WTC11 (cell line): ENCODE measurements around the gene MAN2B1. TPM values are rescaled to one million over a fixed set of nuclear protein-coding genes. Genes with fewer than 3 reads are reported as not detected.

Experiments
- ATAC-seq: fragments of 200-7000 bp; cut with Tn5 transposase; 2 replicates; pipeline ENCODE4 v1.10.0; 2021; ENCODE audit warnings: mild to moderate bottlenecking, moderate library complexity
- CTCF ChIA-PET: fragments of 300-600 bp; sonication (Branson Sonifier 250); formaldehyde crosslinking; loops from one replicate; lab custom pipeline; 2021; ENCODE audit warnings: antibody characterized with exemption; lab: Charles Lee
- POLR2A ChIA-PET: fragments of 350-600 bp; sonication (Branson Sonifier 250); formaldehyde crosslinking; loops from one replicate; lab custom pipeline; 2021; ENCODE audit warnings: antibody characterized with exemption; lab: Charles Lee
- DNase-seq: peaks from one replicate; pipeline ENCODE4 v3.0.0; 2021; ENCODE audit warnings: low spot score
- H3K27ac Mint-ChIP-seq: 2 replicates; pipeline ENCODE4 v1.8.0; 2021; ENCODE audit warnings: mixed read lengths
- H3K27me3 Mint-ChIP-seq: 2 replicates; pipeline ENCODE4 v1.8.0; 2021; ENCODE audit warnings: low read depth, mild to moderate bottlenecking, moderate library complexity, mixed read lengths
- H3K36me3 Mint-ChIP-seq: 2 replicates; pipeline ENCODE4 v1.8.0; 2021; ENCODE audit warnings: mixed read lengths
- H3K4me1 Mint-ChIP-seq: 2 replicates; pipeline ENCODE4 v1.8.0; 2022; ENCODE audit warnings: mixed read lengths
- H3K4me3 Mint-ChIP-seq: 2 replicates; pipeline ENCODE4 v1.8.0; 2021; ENCODE audit warnings: mild to moderate bottlenecking, moderate library complexity, mixed read lengths
- H3K9me3 Mint-ChIP-seq: 2 replicates; pipeline ENCODE4 v1.8.0; 2021; ENCODE audit warnings: mixed read lengths
- JUN ChIP-seq: sonication (generic); formaldehyde crosslinking; IDR thresholded peaks from 2 replicates; pipeline ENCODE4 v1.8.0; 2023; ENCODE audit warnings: mild to moderate bottlenecking, missing genetic modification reagents
- NFATC4 ChIP-seq: fragments of 250-450 bp; sonication (Bioruptor Pico); IDR thresholded peaks from 2 replicates; pipeline ENCODE4 v1.9.0; 2021; ENCODE audit warnings: mild to moderate bottlenecking
- NFE2L1 ChIP-seq: sonication (generic); formaldehyde crosslinking; IDR thresholded peaks from 2 replicates; pipeline ENCODE4 v1.8.1; 2023; ENCODE audit warnings: missing genetic modification reagents
- NR3C1 ChIP-seq: sonication (generic); formaldehyde crosslinking; conservative IDR thresholded peaks from 2 replicates; pipeline ENCODE4 v1.8.1; 2023; ENCODE audit warnings: low read depth, mild to moderate bottlenecking, missing genetic modification reagents
- TEAD1 ChIP-seq: sonication (generic); formaldehyde crosslinking; IDR thresholded peaks from 2 replicates; pipeline ENCODE4 v1.8.0; 2022; ENCODE audit warnings: mild to moderate bottlenecking, missing genetic modification reagents
- ZBTB21 ChIP-seq: sonication (generic); formaldehyde crosslinking; IDR thresholded peaks from 2 replicates; pipeline ENCODE4 v1.8.1; 2023; ENCODE audit warnings: mild to moderate bottlenecking, missing genetic modification reagents, borderline replicate concordance
- total RNA-seq: library from RNA; stranded (reverse); gene quantifications from 3 replicates; pipeline ENCODE4 v1.2.3, GENCODE V29; 2021
- TF ChIP-seq, protein P1 (sequence below): fragments of 250-450 bp; sonication (Bioruptor Pico); IDR thresholded peaks from 2 replicates; pipeline ENCODE4 v2.1.2; 2022; ENCODE audit warnings: mild to moderate bottlenecking, moderate library complexity
- TF ChIP-seq, protein P2 (sequence below): sonication (generic); formaldehyde crosslinking; IDR thresholded peaks from 2 replicates; pipeline ENCODE4 v1.8.0; 2023; ENCODE audit warnings: mild to moderate bottlenecking, missing genetic modification reagents
- TF ChIP-seq, protein P3 (sequence below): sonication (generic); formaldehyde crosslinking; IDR thresholded peaks from 2 replicates; pipeline ENCODE4 v1.8.0; 2023; ENCODE audit warnings: missing genetic modification reagents, mild to moderate bottlenecking, borderline replicate concordance
- TF ChIP-seq, protein P4 (sequence below): sonication (generic); formaldehyde crosslinking; IDR thresholded peaks from 2 replicates; pipeline ENCODE4 v1.8.0; 2022; ENCODE audit warnings: missing genetic modification reagents

The MAN2B1 gene
- total RNA-seq, 1 experiment from 2014 or later, result 73.4 TPM

DNA sequence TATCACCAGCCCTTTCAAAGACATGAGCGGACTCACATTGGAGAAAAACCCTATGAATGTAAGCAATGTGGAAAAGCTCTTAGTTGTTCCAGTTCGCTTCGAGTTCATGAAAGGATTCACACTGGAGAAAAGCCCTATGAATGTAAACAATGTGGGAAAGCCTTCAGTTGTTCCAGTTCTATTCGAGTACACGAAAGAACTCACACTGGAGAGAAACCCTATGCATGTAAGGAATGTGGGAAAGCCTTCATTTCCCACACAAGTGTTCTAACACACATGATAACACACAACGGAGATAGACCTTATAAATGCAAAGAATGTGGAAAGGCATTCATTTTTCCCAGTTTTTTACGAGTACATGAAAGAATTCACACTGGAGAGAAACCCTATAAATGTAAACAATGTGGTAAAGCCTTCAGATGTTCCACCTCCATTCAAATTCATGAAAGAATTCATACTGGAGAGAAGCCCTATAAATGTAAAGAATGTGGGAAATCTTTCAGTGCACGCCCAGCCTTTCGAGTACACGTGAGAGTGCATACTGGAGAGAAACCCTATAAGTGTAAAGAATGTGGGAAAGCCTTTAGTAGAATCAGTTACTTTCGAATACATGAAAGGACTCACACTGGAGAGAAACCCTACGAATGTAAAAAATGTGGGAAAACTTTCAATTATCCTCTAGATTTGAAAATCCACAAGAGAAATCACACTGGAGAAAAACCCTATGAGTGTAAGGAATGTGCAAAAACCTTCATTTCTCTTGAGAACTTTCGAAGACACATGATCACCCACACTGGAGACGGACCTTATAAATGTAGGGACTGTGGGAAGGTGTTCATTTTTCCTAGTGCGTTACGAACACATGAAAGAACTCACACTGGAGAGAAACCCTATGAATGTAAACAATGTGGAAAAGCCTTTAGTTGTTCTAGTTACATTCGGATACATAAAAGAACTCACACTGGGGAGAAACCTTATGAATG is 38.2 kb downstream of the MAN2B1 start (continued):
- TF ChIP-seq, protein P1, sequence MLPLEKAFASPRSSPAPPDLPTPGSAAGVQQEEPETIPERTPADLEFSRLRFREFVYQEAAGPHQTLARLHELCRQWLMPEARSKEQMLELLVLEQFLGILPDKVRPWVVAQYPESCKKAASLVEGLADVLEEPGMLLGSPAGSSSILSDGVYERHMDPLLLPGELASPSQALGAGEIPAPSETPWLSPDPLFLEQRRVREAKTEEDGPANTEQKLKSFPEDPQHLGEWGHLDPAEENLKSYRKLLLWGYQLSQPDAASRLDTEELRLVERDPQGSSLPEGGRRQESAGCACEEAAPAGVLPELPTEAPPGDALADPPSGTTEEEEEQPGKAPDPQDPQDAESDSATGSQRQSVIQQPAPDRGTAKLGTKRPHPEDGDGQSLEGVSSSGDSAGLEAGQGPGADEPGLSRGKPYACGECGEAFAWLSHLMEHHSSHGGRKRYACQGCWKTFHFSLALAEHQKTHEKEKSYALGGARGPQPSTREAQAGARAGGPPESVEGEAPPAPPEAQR (CRISPR knock-in tag), result no peak
- TF ChIP-seq, protein P2, sequence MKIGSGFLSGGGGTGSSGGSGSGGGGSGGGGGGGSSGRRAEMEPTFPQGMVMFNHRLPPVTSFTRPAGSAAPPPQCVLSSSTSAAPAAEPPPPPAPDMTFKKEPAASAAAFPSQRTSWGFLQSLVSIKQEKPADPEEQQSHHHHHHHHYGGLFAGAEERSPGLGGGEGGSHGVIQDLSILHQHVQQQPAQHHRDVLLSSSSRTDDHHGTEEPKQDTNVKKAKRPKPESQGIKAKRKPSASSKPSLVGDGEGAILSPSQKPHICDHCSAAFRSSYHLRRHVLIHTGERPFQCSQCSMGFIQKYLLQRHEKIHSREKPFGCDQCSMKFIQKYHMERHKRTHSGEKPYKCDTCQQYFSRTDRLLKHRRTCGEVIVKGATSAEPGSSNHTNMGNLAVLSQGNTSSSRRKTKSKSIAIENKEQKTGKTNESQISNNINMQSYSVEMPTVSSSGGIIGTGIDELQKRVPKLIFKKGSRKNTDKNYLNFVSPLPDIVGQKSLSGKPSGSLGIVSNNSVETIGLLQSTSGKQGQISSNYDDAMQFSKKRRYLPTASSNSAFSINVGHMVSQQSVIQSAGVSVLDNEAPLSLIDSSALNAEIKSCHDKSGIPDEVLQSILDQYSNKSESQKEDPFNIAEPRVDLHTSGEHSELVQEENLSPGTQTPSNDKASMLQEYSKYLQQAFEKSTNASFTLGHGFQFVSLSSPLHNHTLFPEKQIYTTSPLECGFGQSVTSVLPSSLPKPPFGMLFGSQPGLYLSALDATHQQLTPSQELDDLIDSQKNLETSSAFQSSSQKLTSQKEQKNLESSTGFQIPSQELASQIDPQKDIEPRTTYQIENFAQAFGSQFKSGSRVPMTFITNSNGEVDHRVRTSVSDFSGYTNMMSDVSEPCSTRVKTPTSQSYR (CRISPR knock-in tag), result no peak

DNA sequence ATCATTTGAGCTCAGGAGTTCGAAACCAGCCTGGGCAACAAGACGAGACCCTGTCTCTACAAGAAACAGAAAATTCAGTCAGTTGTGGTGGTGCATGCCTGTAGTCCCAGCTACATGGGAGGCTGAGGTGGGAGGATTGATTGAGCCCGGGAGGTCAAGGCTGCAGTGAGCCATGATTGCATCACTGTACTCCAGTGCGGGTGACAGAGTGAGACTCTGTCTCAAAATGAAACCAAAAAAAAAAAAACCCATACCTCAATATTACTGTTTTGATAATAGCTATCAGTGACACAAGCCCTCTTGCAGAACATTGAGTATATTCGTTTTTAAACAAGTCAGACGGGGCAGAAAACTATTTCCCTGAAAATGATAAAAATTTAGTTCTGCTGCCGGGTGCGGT is 39.6 kb downstream of the MAN2B1 start:
- TF ChIP-seq TEAD1 (CRISPR knock-in tag) (no peak), JUN (CRISPR knock-in tag) (no peak), NR3C1 (CRISPR knock-in tag) (no peak), NFE2L1 (CRISPR knock-in tag) (no peak), NFATC4 (CRISPR knock-in tag) (no peak), ZBTB21 (CRISPR knock-in tag) (no peak)
- TF ChIP-seq, protein P3, sequence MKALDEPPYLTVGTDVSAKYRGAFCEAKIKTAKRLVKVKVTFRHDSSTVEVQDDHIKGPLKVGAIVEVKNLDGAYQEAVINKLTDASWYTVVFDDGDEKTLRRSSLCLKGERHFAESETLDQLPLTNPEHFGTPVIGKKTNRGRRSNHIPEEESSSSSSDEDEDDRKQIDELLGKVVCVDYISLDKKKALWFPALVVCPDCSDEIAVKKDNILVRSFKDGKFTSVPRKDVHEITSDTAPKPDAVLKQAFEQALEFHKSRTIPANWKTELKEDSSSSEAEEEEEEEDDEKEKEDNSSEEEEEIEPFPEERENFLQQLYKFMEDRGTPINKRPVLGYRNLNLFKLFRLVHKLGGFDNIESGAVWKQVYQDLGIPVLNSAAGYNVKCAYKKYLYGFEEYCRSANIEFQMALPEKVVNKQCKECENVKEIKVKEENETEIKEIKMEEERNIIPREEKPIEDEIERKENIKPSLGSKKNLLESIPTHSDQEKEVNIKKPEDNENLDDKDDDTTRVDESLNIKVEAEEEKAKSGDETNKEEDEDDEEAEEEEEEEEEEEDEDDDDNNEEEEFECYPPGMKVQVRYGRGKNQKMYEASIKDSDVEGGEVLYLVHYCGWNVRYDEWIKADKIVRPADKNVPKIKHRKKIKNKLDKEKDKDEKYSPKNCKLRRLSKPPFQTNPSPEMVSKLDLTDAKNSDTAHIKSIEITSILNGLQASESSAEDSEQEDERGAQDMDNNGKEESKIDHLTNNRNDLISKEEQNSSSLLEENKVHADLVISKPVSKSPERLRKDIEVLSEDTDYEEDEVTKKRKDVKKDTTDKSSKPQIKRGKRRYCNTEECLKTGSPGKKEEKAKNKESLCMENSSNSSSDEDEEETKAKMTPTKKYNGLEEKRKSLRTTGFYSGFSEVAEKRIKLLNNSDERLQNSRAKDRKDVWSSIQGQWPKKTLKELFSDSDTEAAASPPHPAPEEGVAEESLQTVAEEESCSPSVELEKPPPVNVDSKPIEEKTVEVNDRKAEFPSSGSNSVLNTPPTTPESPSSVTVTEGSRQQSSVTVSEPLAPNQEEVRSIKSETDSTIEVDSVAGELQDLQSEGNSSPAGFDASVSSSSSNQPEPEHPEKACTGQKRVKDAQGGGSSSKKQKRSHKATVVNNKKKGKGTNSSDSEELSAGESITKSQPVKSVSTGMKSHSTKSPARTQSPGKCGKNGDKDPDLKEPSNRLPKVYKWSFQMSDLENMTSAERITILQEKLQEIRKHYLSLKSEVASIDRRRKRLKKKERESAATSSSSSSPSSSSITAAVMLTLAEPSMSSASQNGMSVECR (CRISPR knock-in tag), result no peak
- TF ChIP-seq, protein P4, sequence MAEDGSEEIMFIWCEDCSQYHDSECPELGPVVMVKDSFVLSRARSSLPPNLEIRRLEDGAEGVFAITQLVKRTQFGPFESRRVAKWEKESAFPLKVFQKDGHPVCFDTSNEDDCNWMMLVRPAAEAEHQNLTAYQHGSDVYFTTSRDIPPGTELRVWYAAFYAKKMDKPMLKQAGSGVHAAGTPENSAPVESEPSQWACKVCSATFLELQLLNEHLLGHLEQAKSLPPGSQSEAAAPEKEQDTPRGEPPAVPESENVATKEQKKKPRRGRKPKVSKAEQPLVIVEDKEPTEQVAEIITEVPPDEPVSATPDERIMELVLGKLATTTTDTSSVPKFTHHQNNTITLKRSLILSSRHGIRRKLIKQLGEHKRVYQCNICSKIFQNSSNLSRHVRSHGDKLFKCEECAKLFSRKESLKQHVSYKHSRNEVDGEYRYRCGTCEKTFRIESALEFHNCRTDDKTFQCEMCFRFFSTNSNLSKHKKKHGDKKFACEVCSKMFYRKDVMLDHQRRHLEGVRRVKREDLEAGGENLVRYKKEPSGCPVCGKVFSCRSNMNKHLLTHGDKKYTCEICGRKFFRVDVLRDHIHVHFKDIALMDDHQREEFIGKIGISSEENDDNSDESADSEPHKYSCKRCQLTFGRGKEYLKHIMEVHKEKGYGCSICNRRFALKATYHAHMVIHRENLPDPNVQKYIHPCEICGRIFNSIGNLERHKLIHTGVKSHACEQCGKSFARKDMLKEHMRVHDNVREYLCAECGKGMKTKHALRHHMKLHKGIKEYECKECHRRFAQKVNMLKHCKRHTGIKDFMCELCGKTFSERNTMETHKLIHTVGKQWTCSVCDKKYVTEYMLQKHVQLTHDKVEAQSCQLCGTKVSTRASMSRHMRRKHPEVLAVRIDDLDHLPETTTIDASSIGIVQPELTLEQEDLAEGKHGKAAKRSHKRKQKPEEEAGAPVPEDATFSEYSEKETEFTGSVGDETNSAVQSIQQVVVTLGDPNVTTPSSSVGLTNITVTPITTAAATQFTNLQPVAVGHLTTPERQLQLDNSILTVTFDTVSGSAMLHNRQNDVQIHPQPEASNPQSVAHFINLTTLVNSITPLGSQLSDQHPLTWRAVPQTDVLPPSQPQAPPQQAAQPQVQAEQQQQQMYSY (CRISPR knock-in tag), result no peak
- DNase-seq (no peak), ATAC-seq (no peak)
- no peak overlapping the region for H3K4me3 Mint-ChIP-seq
- ChIA-PET CTCF (no interaction called here), POLR2A (no interaction called here)
- no peaks in the 10 kb centered on the region; the same call in 1 of the 2 replicates for H3K27me3 Mint-ChIP-seq
- peaks cover 75% of the 10 kb centered on the region for H3K36me3 Mint-ChIP-seq
- no peaks in the 10 kb centered on the region for H3K4me1 Mint-ChIP-seq
- H3K27ac Mint-ChIP-seq, result no peak overlapping the region
- H3K9me3 Mint-ChIP-seq, result peaks cover 31% of the 10 kb centered on the region
